HEK293 (cell line): ENCODE measurements around the gene BCL2L11.
A peak's percentile ranks its signal among the peaks of the same experiment; 100 is the strongest.

Experiments used
- CTCF ChIA-PET: fragments of 350-600 bp; formaldehyde crosslinking; extraction: SDS; loops from one replicate; lab custom pipeline; 2021; ENCODE audit warnings: antibody characterized with exemption; lab: Yijun Ruan, JAX
- POLR2A ChIA-PET: fragments of 300-600 bp; formaldehyde crosslinking; extraction: SDS; loops from one replicate; lab custom pipeline; 2020; ENCODE audit warnings: antibody characterized with exemption, inconsistent platforms; lab: Yijun Ruan, JAX
- H3K27ac ChIP-seq: fragments of 200-500 bp; sonication (Bioruptor generic); 2 replicates; pipeline ENCODE4 v1.5.1; 2014; ENCODE audit warnings: low read depth, low read length, control low read depth, inconsistent platforms; ENCODE audit errors: extremely low read depth
- H3K36me3 ChIP-seq, 2 experiments: fragments of 200-500 bp in 1 of 2; sonication (Bioruptor generic) in 1 of 2; 1 replicate in 1 of 2; 2 replicates in 1 of 2; pipeline ENCODE4 v1.5.1; 2014 to 2017; ENCODE audit warnings: inconsistent platforms in 2 of 2, low read length in 2 of 2; ENCODE audit not compliant: control insufficient read depth in 2 of 2, insufficient read depth in 1 of 2
- H3K4me1 ChIP-seq: fragments of 200-500 bp; sonication (Bioruptor generic); 2 replicates; pipeline ENCODE4 v1.5.1; 2014; ENCODE audit warnings: mild to moderate bottlenecking, low read length, inconsistent platforms; ENCODE audit not compliant: control insufficient read depth, insufficient read depth
- H3K4me3 ChIP-seq: 2 replicates; pipeline ENCODE4 v1.5.1; 2011; ENCODE audit warnings: low read depth, mild to moderate bottlenecking, control low read depth, low read length, moderate library complexity
- H3K9me3 ChIP-seq: fragments of 200-500 bp; sonication (Bioruptor generic); 2 replicates; pipeline ENCODE4 v1.5.1; 2014; ENCODE audit warnings: low read depth, low read length, inconsistent platforms; ENCODE audit not compliant: control insufficient read depth, insufficient read depth
- KLF7 ChIP-seq: fragments of 450-650 bp; formaldehyde crosslinking; IDR thresholded peaks from 2 replicates; pipeline ENCODE4 v1.5.1; 2016; ENCODE audit warnings: missing biosample characterization, missing genetic modification characterization, borderline replicate concordance
- MZF1 ChIP-seq: fragments of 450-650 bp; formaldehyde crosslinking; IDR thresholded peaks from 2 replicates; pipeline ENCODE4 v1.5.1; 2017; ENCODE audit warnings: missing biosample characterization, missing genetic modification characterization, borderline replicate concordance
- SCRT1 ChIP-seq: fragments of 450-650 bp; formaldehyde crosslinking; IDR thresholded peaks from 2 replicates; pipeline ENCODE4 v1.5.1; 2016; ENCODE audit warnings: missing biosample characterization, missing genetic modification characterization, borderline replicate concordance
- SP2 ChIP-seq: fragments of 450-650 bp; formaldehyde crosslinking; IDR thresholded peaks from 2 replicates; pipeline ENCODE4 v1.5.1; 2016; ENCODE audit warnings: missing biosample characterization, missing genetic modification characterization
- SP3 ChIP-seq: fragments of 450-650 bp; formaldehyde crosslinking; IDR thresholded peaks from 2 replicates; pipeline ENCODE4 v1.5.1; 2016; ENCODE audit warnings: missing biosample characterization, missing genetic modification characterization
- WT1 ChIP-seq: fragments of 450-650 bp; formaldehyde crosslinking; IDR thresholded peaks from 2 replicates; pipeline ENCODE4 v1.5.1; 2016; ENCODE audit warnings: missing biosample characterization, missing genetic modification characterization
- ZFHX2 ChIP-seq: fragments of 450-650 bp; formaldehyde crosslinking; conservative IDR thresholded peaks from 2 replicates; pipeline ENCODE4 v1.5.1; 2016; ENCODE audit warnings: missing biosample characterization, missing genetic modification characterization
- ZFP69B ChIP-seq: fragments of 450-650 bp; formaldehyde crosslinking; IDR thresholded peaks from 2 replicates; pipeline ENCODE4 v1.5.1; 2016; ENCODE audit warnings: missing biosample characterization, missing genetic modification characterization
- ZNF266 ChIP-seq: fragments of 450-650 bp; formaldehyde crosslinking; IDR thresholded peaks from 2 replicates; pipeline ENCODE4 v1.5.1; 2016; ENCODE audit warnings: missing biosample characterization, missing genetic modification characterization, low read depth
- ZNF501 ChIP-seq: fragments of 450-650 bp; formaldehyde crosslinking; IDR thresholded peaks from 2 replicates; pipeline ENCODE4 v1.5.1; 2016; ENCODE audit warnings: missing biosample characterization, missing genetic modification characterization
- ZNF555 ChIP-seq: fragments of 450-650 bp; formaldehyde crosslinking; conservative IDR thresholded peaks from 2 replicates; pipeline ENCODE4 v1.5.1; 2017; ENCODE audit warnings: missing biosample characterization, mild to moderate bottlenecking, missing genetic modification characterization, inconsistent platforms
- ZNF654 ChIP-seq: fragments of 450-650 bp; formaldehyde crosslinking; IDR thresholded peaks from 2 replicates; pipeline ENCODE4 v1.5.1; 2016; ENCODE audit warnings: low read depth, missing biosample characterization, missing genetic modification characterization
- ZNF791 ChIP-seq: fragments of 450-650 bp; formaldehyde crosslinking; IDR thresholded peaks from 2 replicates; pipeline ENCODE4 v1.5.1; 2016; ENCODE audit warnings: missing biosample characterization, missing genetic modification characterization
- ZNF830 ChIP-seq: fragments of 450-650 bp; IDR thresholded peaks from 2 replicates; pipeline ENCODE4 v1.5.0; 2018; ENCODE audit warnings: missing biosample characterization, missing genetic modification characterization, low read depth, mild to moderate bottlenecking, moderate library complexity
- TF ChIP-seq, protein P1 (sequence below): fragments of 450-650 bp; formaldehyde crosslinking; IDR thresholded peaks from 2 replicates; pipeline ENCODE4 v1.5.0; 2017; ENCODE audit warnings: missing biosample characterization, missing genetic modification characterization, borderline replicate concordance
- TF ChIP-seq, protein P2 (sequence below): fragments of 450-650 bp; formaldehyde crosslinking; IDR thresholded peaks from 2 replicates; pipeline ENCODE4 v1.5.1; 2016; ENCODE audit warnings: missing biosample characterization, missing genetic modification characterization, low read depth
- TF ChIP-seq, protein P3 (sequence below): fragments of 450-650 bp; formaldehyde crosslinking; IDR thresholded peaks from 2 replicates; pipeline ENCODE4 v1.5.1; 2016; ENCODE audit warnings: missing biosample characterization, missing genetic modification characterization
- TF ChIP-seq, protein P4 (sequence below): fragments of 450-650 bp; formaldehyde crosslinking; IDR thresholded peaks from 2 replicates; pipeline ENCODE4 v1.5.1; 2016; ENCODE audit warnings: missing biosample characterization, missing genetic modification characterization

BCL2L11 gene

DNA sequence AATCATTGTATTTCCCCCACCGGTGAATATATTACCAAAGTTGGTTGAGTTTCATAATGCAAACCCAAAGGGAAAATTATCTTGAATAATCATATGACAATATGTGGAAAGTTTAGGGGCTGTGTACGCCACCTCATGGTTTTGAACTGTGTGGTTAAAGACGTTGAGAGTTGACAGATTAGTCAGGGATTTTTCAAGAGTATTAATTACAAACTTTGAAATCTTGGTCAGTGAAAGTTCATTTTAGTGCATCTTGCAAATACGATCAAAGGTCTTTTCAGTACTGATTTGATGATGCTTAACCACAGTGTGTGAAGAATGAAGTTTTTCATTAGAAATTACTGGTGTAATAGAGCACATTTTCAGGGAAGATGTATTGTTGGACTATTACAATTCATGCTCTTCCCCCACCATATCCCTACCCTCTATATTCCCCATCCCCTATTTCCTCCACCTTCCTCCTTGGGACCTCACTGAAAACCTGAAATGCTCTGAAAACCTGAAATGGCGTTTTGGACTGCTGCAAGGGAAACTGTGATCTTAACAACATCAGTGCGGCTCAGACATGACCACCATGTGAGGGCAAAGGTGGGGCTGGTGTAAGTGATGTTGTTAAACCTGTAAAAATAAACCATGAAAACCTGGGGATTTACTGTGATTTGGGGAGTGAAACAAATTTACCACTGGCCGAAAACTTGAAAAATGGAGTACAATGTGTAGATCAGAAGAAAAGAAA is 4.5 kb upstream of the BCL2L11 start (continued):
- TF ChIP-seq, protein P1, sequence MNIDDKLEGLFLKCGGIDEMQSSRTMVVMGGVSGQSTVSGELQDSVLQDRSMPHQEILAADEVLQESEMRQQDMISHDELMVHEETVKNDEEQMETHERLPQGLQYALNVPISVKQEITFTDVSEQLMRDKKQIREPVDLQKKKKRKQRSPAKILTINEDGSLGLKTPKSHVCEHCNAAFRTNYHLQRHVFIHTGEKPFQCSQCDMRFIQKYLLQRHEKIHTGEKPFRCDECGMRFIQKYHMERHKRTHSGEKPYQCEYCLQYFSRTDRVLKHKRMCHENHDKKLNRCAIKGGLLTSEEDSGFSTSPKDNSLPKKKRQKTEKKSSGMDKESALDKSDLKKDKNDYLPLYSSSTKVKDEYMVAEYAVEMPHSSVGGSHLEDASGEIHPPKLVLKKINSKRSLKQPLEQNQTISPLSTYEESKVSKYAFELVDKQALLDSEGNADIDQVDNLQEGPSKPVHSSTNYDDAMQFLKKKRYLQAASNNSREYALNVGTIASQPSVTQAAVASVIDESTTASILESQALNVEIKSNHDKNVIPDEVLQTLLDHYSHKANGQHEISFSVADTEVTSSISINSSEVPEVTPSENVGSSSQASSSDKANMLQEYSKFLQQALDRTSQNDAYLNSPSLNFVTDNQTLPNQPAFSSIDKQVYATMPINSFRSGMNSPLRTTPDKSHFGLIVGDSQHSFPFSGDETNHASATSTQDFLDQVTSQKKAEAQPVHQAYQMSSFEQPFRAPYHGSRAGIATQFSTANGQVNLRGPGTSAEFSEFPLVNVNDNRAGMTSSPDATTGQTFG (tag by site-specific recombination), result no peak
- no peak for TF ChIP-seq ZNF830 (tag by site-specific recombination)
- no peak for TF ChIP-seq SP2 (tag by site-specific recombination)
- TF ChIP-seq KLF7 (tag by site-specific recombination), result no peak
- no peak for TF ChIP-seq ZNF555
- TF ChIP-seq SP3 (tag by site-specific recombination), result no peak
- no peak for TF ChIP-seq SCRT1 (tag by site-specific recombination)
- no peak for TF ChIP-seq ZFHX2 (tag by site-specific recombination)
- TF ChIP-seq, all 188 proteins: peak for 0

DNA sequence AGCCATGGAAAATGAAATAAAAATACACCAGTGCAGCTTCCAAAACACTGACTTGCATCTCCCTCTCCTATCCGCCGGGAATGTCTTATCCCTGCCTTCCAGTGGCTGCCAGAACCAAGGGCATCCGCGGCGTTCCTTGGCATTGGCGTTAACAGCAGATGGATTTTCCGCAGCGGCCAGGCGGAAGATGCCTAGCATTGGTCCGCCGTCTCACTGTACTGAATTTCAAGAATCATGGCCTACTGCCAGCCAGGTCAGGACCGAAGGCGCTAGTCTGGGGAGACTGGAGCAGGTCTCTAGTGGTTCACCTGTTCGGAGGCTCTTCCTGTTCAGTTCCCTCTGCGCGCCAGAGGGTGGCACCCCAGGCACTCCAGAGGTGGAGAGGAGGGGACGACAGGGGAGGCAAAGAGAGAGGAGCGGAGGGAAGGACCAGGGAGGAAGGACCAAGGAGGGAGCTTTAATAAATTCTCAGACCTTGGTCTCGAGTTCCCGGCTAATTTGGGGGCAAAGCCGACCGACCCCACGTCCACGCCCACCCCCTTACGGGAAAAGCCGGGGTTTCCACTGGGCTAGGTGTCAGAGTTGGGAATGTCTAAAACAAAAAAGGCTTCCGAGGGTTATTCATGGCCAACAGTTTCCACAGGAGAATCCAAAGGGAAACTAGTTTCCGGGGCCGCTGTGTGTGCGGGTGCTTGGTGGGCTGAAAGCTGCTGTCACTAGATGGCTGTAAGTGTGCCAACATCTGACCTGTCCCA is 3.7 kb upstream of the BCL2L11 start:
- Histone ChIP-seq H3K9me3 (no peaks in the 10 kb centered on the region), H3K27ac (no peak overlapping the region), H3K36me3 (no peaks in the 10 kb centered on the region), H3K4me3 (peak overlapping the region; percentile 31), H3K4me1 (peaks cover 6% of the 10 kb centered on the region)
- ChIA-PET POLR2A (interaction anchor here (0.6 kb wide), 1 partner anchor 766 kb away, joined by 3 read pairs; no protein-coding TSS in a partner anchor), CTCF (interaction anchor here (0.5 to 1.4 kb wide), 14 partner anchors 8 to 584 kb away, joined by 3 to 9 read pairs (median 3); no protein-coding TSS in a partner anchor)
- TF ChIP-seq, protein P1 (tag by site-specific recombination), result no peak
- no peak for TF ChIP-seq ZFP69B (tag by site-specific recombination)
- TF ChIP-seq WT1, result no peak
- TF ChIP-seq, protein P2, sequence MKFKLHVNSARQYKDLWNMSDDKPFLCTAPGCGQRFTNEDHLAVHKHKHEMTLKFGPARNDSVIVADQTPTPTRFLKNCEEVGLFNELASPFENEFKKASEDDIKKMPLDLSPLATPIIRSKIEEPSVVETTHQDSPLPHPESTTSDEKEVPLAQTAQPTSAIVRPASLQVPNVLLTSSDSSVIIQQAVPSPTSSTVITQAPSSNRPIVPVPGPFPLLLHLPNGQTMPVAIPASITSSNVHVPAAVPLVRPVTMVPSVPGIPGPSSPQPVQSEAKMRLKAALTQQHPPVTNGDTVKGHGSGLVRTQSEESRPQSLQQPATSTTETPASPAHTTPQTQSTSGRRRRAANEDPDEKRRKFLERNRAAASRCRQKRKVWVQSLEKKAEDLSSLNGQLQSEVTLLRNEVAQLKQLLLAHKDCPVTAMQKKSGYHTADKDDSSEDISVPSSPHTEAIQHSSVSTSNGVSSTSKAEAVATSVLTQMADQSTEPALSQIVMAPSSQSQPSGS (tag by site-specific recombination), result no peak
- TF ChIP-seq ZNF654, result peak; percentile 80
- TF ChIP-seq, protein P3, sequence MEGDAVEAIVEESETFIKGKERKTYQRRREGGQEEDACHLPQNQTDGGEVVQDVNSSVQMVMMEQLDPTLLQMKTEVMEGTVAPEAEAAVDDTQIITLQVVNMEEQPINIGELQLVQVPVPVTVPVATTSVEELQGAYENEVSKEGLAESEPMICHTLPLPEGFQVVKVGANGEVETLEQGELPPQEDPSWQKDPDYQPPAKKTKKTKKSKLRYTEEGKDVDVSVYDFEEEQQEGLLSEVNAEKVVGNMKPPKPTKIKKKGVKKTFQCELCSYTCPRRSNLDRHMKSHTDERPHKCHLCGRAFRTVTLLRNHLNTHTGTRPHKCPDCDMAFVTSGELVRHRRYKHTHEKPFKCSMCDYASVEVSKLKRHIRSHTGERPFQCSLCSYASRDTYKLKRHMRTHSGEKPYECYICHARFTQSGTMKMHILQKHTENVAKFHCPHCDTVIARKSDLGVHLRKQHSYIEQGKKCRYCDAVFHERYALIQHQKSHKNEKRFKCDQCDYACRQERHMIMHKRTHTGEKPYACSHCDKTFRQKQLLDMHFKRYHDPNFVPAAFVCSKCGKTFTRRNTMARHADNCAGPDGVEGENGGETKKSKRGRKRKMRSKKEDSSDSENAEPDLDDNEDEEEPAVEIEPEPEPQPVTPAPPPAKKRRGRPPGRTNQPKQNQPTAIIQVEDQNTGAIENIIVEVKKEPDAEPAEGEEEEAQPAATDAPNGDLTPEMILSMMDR (tag by site-specific recombination), result peak; percentile 37; the same call in 1 of the 2 replicates
- TF ChIP-seq ZNF266 (tag by site-specific recombination), result no peak
- TF ChIP-seq MZF1 (tag by site-specific recombination), result no peak
- TF ChIP-seq ZNF791 (tag by site-specific recombination), result no peak
- 0 out of 2 replicates have a peak, but pooled peaks have one; percentile 35 for TF ChIP-seq SCRT1 (tag by site-specific recombination)
- TF ChIP-seq ZNF501 (tag by site-specific recombination), result no peak
- TF ChIP-seq, protein P4, sequence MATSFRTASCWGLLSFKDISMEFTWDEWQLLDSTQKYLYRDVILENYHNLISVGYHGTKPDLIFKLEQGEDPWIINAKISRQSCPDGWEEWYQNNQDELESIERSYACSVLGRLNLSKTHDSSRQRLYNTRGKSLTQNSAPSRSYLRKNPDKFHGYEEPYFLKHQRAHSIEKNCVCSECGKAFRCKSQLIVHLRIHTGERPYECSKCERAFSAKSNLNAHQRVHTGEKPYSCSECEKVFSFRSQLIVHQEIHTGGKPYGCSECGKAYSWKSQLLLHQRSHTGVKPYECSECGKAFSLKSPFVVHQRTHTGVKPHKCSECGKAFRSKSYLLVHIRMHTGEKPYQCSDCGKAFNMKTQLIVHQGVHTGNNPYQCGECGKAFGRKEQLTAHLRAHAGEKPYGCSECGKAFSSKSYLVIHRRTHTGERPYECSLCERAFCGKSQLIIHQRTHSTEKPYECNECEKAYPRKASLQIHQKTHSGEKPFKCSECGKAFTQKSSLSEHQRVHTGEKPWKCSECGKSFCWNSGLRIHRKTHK, result no peak
